Choroid plexus epithelial cell (primary cell): ENCODE results near the gene HDAC3.

Source experiments
- DNase-seq: peaks from one replicate; pipeline ENCODE4 v3.0.0-alpha.2; 2010; ENCODE audit warnings: low read depth
- H3K4me3 ChIP-seq: 2 replicates; pipeline ENCODE4 v1.5.1; 2011; ENCODE audit warnings: low read depth, mild to moderate bottlenecking, control low read depth, low read length, moderate library complexity
- TF ChIP-seq, protein P1 (sequence below): conservative IDR thresholded peaks from 2 replicates; pipeline ENCODE4 v1.5.1; 2011; ENCODE audit warnings: low read depth, mild to moderate bottlenecking, control low read depth, inconsistent platforms, low read length, moderate library complexity

The HDAC3 gene

DNA sequence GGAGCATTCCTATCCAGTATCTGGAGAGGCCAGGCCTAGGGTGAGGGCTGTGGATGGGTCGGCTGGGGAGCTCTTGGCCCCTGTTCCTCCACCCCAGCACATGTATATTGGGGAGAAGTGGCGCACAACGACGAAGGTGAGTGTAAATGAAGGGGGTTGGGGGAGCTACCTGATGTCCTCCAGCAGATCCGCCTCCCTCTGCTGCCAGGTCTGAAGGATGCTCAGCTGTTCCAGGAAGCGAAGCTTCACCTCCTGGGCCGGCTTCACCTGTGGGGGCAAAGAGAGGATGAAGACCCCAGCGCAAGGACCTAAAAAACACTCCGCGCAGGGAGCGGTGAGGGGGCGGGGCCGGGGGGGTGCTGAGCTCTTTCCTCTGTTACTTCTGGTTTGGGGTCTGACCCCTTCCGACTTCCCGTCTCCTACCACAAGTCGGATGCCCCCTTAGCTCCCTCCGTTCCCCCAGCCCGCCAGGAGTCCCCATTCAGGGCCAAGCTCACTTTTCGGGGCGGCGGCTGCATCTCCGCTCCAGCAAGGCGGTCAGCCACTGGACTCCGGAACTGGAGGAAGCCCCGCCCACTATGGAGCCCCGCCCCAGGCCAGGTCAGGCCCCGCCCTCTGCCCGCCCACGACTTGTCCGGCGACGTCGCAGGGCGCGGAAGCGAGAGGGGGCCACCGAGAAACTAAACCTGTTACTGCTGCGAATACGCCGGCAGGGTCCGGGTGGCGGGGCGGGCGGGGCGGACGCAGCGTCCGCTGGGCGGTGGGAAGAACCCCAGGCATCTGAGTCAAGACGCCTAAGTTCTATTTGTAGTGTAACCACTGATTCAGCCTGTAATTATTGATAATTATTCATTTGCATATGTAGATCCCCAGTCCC lies 14.4 kb upstream of the HDAC3 start, which contains the start of gene FCHSD1:
TSS of gene FCHSD1 (minus strand) at position 568 of the 877 bp plus-strand sequence. CDS start at position 518, 50 bp downstream.
- DNase-seq = peak; percentile 85
- peak within 1 kb of the TSS; percentile 83 for H3K4me3 ChIP-seq
- TF ChIP-seq, protein P1, sequence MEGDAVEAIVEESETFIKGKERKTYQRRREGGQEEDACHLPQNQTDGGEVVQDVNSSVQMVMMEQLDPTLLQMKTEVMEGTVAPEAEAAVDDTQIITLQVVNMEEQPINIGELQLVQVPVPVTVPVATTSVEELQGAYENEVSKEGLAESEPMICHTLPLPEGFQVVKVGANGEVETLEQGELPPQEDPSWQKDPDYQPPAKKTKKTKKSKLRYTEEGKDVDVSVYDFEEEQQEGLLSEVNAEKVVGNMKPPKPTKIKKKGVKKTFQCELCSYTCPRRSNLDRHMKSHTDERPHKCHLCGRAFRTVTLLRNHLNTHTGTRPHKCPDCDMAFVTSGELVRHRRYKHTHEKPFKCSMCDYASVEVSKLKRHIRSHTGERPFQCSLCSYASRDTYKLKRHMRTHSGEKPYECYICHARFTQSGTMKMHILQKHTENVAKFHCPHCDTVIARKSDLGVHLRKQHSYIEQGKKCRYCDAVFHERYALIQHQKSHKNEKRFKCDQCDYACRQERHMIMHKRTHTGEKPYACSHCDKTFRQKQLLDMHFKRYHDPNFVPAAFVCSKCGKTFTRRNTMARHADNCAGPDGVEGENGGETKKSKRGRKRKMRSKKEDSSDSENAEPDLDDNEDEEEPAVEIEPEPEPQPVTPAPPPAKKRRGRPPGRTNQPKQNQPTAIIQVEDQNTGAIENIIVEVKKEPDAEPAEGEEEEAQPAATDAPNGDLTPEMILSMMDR = no peak

DNA sequence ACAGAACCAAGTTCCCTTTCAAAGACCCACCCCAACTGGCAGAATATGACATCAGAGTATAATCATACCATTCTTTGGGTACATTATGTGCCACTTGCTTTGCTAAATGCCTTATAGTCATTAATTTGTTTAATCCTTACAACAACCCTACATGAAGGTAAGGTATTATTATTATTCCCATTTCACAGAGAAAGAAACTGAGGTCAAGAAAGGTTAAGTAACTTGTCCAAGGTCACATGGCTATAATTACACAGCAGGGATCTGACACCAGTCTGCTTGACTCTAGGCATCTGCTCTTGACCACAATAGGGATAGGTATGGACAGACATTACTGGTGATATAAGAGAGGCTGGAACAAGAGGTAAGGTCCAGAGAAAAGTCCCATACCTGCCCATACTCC lies 13.3 kb upstream of the HDAC3 start:
- no peak overlapping the region for H3K4me3 ChIP-seq
- DNase-seq = no peak
- TF ChIP-seq, protein P1 = no peak

DNA sequence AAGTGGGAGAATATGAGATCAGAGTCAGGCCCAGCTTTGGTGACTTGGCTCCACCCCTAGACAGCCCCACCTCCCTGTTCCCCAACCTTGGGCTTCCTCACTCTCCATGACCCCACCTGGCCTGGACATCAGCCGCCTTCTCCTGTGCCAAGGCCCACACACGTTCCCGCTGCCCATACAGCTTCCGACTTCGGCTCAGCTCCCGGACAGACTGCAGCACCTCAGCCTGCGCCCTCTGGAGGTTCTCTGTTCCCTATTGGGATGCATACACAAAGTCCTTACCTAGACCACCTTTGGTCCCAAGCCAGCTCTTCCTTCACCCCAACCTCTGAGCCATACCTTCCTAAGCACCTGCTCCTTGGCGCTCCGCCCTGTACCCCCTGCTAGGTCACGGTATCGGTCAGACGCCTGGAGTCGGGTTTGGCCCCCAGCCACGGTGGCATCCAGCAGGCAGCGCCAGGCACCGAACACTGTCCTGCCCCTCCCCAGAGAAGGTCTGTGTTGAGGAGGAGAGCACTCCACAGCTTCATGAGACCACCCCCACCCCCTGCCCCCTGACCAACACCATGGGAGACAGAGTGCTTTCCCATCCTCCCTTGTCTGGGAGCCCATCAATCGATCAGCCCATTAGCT lies 12.5 kb upstream of the HDAC3 start:
- no peak overlapping the region for H3K4me3 ChIP-seq
- TF ChIP-seq, protein P1 = no peak
- no peak for DNase-seq

DNA sequence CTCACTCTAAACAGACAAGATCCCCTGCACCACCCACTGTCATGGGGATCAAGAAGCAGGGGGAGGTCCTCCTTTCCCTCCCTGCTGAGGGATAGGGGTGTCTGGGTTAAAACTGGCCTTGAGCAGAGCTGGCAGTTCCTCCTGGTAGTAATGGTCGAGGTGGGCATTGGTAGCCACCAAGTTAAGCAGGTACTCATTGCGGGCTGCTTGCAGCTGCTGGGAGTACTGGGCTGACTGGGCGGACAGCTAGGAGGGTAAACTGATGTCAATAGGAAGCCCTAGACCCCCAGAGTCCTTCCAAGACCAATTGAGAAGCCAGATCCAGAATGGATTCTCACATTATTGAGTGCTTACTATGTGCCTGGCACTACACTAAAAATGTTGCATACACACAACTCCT lies 11.2 kb upstream of the HDAC3 start:
- H3K4me3 ChIP-seq = no peak overlapping the region
- TF ChIP-seq, protein P1 = no peak
- no peak for DNase-seq

DNA sequence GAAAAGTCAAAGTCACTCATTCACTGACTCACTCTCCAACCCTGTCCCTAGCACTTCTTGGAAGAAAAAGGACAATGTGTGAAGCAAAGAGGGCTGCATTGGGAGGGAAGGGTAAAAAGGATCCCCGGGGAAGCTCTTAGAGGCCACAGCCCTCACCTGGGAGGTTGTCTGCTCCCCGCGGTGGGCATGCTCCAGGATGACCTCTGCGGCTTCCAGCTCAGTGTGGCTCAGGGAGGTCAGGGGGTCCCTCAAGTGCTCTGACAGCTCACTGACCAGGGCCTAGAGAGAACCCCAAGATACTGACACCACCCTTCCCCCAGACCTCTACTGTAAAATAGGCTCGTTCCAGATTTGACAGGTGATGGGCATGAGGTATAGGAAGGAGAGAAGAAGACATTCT lies 10.6 kb upstream of the HDAC3 start:
- no peak overlapping the region for H3K4me3 ChIP-seq
- TF ChIP-seq, protein P1 = no peak
- no peak for DNase-seq

DNA sequence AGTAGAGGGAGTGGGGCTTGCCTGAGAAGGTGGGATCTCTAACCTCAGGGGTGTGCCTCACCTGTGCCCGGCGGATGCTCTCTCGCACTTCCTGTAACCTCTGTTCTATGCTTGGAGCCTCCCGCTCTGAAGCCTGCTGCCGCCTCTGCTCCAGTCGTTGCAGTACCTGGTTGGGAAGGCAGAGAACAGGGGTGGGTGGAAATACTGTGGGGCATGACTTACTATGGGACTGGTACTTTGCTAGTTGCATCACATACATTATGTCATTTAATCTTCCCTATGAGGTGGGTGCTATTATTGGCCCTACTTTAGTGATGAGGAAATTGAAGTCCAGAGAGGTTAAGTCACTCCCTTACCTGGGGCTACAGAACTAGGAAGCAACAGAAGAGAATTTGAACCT lies 9.4 kb upstream of the HDAC3 start:
- no peak for DNase-seq
- TF ChIP-seq, protein P1 = no peak
- no peak overlapping the region for H3K4me3 ChIP-seq
